GM10847 (cell line): ENCODE data around the gene DLX3.

Experiments used
- POLR2A ChIP-seq: IDR thresholded peaks from 2 replicates; pipeline ENCODE4 v1.6.1; 2011; ENCODE audit not compliant: insufficient read length; ENCODE audit errors: extremely low read depth

DLX3 gene

DNA sequence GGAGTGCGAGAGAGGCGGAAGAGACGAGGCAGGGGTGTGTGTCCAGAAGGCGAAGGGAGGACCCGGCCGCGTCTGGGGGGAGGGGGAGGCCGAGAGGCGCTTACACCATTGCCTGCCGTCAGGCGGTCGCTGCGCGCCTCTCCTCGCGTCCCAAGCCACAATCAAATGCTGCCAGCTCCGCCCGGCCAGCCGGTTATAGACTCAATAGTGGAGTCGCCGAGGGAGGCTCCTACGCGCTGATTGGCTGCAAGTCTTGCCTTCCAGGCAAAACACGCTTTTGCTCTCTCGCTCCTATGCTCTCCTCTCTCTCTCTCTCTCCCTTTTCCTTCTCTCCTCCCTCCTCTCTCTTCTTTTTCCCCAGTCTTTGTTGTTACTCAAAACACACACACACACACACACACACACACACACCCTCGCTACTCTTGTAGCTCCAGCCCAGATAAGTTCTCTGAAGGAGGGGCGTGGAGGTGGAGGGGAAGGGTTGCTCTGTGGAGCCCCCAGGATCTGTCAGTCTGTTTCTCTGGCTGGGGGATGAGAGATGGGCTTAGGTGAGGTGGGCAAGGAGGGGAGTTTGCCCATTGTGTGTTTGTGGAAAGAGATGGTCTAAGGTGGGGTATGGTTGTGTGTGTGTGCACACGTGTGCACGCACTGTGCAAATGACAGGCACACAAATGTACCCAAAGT, at the start of gene DLX3:
TSS of gene DLX3 (minus strand) at position 170 of the 684 bp plus-strand sequence. CDS start 226 bp downstream, outside the sequence.
- TF ChIP-seq POLR2A: no peak

DNA sequence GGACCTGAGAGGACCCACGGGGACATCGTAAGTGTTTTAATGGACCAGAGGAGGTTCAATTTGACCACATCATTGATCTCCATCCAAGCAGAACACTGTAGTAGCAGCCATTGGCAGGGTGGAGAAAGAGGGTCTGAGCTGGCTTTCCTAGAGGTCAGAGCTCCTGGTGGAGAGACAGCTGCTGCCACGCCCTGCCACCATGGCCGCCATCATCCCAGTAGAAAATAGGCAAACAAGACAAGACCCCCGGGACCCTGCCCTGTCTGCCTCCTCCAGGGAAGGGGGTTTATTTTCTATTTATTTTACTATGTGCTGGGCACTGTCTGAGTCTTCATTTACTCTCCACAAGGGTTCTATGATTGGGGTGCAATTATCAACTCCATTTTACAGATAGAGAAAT, 49.5 kb upstream of the DLX3 start:
- TF ChIP-seq POLR2A: no peak

DNA sequence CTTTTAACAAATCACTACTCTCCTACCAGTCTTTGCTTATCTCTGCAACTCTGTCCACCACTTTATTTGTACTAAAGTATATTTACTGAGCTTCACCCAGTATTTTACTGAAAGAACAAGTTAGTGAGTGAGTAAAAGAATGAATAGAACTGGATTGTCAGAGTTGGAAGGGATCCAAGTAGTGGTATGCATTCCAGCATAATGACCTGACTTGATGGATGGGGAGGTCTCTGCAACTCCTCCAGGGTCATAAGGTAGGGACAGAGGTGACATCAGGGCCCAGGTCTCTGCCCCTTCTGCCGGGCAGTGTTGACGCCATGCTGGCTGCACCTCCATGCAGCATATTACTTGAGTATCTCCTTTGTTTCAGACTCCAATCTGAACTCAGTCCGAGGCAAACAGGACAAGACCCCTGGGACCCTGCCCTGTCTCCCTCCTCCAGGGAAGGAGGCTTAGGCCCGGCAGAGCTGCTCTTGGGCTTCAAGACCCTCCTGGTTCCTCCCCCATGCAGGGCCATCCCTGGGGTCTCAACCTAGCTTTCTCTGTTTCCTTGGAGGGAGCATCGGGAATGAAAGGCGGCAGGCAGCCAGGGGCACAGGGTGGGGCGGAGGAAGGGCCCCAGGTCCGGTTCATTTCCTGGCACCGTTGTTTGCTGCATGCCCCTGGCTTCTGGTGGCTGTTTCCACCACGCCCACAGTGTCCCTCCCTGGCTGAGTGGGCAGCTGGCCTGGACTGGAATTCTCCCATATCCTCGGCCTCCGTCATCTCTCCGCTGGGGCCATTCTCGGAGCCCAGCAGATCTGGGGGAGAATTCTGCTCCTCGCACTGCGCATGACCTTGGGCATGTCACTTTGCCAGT, 48.5 kb upstream of the DLX3 start:
- TF ChIP-seq POLR2A: no peak

DNA sequence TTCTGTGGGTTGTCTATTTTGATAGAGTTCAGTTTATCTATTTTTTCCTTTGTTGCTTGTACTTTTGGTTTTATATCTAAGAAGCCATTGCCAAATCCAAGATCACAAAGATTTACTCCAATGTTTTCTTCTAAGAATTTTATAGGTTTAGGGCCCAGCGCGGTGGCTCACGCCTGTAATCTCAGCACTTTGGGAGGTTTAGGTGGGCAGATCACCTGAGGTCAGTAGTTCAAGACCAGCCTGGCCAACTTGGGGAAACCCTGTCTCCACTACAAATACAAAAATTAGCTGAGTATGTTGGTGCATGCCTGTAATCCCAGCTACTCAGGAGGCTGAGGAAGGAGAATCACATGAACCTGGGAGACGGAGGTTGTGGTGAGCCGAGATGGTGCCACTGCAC, 47.2 kb upstream of the DLX3 start:
- no peak for TF ChIP-seq POLR2A

DNA sequence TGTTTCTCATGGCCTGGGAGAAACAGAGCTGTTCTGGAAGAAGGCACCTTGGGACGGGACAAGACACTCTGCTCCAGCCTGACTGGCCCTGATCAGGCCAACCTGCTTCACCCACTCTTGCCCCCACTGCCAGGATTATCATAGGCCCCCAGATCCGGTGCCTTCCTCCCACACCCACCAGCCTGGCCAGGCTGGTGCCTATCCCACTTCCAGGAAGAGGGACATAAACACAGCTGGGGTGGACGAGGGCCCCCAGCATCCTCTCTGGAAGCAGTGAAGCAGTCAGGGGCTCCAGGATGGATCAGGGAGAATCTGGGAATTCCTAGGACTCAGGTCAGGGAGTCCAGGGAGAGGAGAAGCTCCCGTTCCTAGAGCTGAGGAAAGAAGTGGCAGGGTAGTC, 44.0 kb upstream of the DLX3 start:
- no peak for TF ChIP-seq POLR2A

DNA sequence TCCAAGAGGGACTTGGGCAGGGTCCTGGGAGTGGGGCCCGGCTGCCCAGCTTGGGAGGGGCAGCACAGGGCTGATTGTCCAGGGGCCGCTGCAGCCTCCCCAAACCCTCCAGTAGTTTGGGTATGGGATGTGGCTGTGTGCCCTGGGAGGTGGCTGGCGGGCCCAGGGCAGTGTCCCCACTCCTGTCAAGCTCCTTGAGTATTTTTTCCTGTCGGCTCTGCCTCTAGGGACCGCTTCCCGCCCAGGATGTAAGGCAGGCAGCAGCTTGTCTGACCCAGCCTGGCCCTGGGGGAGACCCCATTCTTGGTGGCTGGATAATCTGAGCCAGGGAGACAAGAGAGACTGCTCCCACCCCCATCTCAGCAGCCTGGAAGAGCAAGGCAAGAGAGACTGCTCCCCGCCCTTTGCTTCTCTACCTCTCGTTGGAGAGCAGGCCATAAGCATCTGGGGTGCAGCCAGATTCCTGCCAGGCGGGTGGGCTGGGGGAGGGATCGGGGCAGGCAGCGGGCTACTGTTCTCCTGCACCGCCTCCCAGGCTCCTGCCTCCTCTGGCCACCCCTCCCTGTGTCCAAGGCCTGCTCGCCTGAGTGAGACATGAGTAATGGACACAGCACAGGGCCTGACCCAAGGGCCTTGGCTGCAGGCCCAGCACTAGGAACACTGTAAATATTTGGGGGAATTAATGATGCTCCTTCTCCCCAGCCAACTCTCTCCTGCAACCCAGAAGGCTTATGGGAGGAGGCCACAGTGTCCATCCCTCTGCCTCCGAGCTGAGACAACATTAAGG, 42.5 kb upstream of the DLX3 start:
- TF ChIP-seq POLR2A: no peak

DNA sequence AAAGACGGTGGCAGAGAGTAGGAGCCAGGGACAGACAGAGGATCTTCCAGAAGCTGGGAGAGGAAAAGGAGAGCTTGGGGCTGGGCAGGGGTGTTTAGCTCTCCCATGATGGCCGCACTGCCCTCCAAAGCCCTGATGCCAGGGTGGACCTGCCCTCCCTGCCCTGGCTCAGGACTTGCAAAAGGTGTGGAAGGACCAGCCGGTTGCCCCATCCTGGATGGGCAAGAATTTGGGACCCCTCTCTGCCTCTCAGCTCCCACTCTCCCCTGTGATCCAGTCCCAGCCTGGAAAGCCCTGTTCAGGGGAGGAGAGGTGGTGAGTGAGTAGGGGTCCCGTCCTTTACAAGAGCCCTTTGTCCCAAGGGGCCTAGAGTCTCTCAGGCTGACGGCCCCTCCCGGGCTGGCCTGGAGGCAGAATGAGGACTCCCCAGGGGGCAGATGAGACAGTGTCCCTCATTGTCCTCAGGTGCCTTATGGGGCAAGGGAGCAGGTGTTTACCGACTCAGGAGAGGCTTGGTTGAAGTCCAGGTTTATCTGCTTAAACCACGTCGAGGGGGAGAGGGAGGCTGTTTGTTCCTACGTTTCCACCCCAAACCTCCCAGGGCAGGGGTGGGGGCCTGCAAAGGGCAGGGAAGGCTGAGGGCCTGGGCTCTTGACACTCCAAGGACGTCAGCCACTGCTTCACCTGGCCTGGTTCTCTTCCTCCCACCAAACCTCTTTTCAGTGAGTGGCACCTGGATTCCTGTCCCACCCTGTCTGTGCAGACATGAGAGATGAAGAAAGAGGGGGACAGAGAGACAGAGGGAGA, 41.6 kb upstream of the DLX3 start:
- TF ChIP-seq POLR2A: no peak

DNA sequence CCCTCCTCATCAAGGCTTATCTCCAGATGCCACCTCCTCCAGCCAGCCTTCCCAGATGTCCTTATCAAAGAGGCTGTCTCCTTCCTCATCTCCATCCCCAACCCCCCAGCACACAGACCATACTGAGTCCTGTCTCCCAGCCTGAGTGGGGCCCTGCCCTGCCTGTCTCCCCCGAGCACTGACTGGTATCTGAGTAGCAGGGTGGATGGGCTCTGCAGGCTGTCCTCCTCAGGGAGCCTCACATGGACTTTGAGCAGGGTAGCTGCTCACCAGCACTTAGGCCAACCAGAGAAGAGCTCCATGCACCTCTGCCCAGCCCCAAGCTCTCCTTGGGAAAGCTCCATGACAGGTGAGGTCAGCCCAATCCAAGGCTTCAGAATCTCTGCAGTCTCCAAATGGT, 40.9 kb upstream of the DLX3 start:
- no peak for TF ChIP-seq POLR2A

DNA sequence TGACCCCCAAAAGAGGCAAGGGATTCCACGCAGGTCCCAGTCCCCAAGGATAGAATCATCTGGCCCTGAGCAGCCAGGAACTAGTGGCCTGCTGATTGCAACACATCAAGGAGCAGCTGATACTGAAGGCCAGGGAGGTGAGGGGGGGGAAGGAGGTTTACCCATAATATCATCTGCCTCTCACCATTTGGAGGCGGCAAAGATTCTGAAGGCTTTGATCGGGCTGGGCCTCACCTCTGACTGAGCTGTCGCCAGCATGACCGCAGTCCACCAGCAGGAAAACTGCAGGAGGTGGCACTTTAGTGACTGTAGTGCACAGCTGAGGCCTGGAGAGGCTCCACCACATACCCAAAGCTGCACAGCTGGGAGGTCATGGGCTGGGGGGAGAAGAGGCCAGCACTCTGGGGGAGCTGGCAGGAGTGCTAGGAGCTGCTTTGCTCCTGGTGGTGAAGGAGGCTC, 40.4 kb upstream of the DLX3 start:
- TF ChIP-seq POLR2A: no peak

DNA sequence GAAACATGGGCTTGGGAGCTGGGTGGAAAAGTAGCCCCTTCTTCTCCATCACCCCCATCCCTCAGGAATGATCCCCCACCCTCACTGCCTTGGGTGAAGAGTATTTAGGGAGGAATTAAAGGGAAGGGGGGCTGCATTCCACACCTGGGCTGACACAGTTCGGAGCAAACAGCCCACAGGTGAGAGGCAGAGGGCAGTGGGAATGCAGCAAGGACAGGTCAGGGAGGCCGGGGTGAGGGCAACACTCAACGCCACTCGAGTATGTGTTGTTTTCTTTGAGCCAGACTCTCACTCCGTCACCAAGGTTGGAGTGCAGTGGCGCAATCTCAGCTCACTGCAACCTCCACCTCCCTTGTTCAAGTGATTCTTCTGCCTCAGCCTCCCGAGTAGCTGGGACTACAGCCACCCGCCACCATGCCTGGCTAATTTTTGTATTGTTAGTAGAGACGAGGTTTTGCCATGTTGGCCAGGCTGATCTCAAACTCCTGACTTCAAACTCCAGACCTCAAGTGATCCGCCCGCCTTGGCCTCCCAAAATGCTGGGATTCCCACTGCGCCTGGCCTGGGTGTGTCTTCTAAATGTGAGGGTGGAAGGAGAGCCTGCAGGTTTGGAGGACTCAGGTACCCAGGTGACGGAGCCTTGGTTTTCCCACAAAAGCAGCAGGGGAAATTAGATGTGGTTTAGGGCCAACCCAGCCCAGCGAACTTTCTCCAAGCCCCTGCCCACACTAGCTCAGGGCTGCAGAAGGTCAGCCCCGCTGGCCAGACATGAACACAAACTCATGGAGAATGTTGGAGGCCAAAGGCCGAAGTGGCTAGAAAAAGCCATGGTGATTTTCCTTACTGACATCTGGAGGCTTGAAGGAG, 39.7 kb upstream of the DLX3 start:
- TF ChIP-seq POLR2A: no peak

DNA sequence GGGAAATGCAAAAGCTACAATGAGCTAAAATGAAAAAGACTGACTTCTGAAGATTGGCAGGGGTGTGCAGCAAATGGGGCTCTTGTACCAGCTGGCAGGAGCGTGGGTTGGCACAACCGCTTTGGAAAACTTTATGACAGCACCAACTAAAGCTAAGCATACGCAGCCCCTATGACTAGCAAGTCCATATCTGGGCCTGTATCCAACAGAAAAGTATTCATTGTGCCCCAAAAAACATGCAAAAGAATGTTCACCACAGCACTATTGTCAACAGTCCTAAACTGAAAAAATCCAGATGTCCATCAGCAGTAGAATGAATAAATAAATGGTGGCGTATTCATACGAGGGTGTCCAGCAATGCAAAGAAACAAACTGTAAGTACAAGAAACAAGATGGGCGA, 38.3 kb upstream of the DLX3 start:
- no peak for TF ChIP-seq POLR2A

DNA sequence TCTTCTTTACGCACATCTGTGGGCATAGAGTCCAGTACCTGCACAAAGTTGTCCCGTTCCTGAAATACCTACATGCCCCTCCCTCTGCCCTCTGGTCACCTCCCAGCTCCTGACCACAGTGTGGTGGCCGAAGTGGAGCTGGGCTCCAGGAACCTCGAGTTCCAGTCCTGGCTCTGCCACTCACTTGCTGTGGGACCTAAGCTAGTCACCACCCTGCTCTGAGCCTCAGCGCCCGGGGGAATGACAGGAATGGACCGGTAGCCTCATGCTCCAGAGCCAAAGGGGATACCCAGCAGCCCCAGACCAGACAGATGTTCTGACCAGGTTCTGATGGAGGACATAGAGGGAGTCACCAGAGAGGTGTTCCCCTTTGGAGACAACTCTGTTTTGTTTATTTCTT, 34.2 kb upstream of the DLX3 start:
- no peak for TF ChIP-seq POLR2A

DNA sequence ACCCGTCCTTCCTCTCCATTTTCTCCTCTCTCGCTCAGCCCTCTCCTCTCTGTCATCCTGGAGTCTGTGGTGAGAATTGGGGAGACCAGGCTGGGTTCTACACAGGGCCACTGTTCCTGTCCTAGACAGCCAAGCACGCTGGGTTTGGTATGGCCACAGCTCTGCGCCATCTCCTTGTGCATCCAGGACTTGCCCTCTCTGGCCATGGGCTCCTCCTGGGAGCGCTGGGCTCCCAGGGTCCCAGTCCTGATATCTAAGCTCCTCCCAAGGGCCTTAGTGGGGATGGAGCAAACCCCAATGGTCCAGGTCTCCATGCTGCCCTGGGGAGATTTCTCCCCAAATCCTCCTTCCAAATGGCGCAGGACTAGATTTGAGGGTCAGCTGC, 33.7 kb upstream of the DLX3 start:
- TF ChIP-seq POLR2A: no peak
